Measurements from ENCODE around the gene FBXW8.

FBXW8 gene

GRCh38 chr12:116867523-116867922 is 43.2 kb upstream of the FBXW8 start:
- Histone ChIP-seq H3K27me3 (peaks cover 0 to 3% of the 10 kb centered on the region in 2 donors), H3K27ac (no peak overlapping the region), H3K36me3 (no peaks in the 10 kb centered on the region), H3K4me3 (no peak overlapping the region), H3K9me3 (no peaks in the 10 kb centered on the region), H3K4me1 (peaks cover 0 to 15% (median 7%) of the 10 kb centered on the region in 4 donors)
- intact Hi-C loops (cut with DNase I; ENCODE audit: low total_unique reads) = loop anchor here (10.0 kb wide), 1 partner anchor 133 kb away; the partner anchor contains the start of genes RNFT2 and SPRING1
- no peak for DNase-seq
- TF ChIP-seq, protein P1, sequence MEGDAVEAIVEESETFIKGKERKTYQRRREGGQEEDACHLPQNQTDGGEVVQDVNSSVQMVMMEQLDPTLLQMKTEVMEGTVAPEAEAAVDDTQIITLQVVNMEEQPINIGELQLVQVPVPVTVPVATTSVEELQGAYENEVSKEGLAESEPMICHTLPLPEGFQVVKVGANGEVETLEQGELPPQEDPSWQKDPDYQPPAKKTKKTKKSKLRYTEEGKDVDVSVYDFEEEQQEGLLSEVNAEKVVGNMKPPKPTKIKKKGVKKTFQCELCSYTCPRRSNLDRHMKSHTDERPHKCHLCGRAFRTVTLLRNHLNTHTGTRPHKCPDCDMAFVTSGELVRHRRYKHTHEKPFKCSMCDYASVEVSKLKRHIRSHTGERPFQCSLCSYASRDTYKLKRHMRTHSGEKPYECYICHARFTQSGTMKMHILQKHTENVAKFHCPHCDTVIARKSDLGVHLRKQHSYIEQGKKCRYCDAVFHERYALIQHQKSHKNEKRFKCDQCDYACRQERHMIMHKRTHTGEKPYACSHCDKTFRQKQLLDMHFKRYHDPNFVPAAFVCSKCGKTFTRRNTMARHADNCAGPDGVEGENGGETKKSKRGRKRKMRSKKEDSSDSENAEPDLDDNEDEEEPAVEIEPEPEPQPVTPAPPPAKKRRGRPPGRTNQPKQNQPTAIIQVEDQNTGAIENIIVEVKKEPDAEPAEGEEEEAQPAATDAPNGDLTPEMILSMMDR (IDR thresholded peaks at IDR 0.05) = no peak

DNA sequence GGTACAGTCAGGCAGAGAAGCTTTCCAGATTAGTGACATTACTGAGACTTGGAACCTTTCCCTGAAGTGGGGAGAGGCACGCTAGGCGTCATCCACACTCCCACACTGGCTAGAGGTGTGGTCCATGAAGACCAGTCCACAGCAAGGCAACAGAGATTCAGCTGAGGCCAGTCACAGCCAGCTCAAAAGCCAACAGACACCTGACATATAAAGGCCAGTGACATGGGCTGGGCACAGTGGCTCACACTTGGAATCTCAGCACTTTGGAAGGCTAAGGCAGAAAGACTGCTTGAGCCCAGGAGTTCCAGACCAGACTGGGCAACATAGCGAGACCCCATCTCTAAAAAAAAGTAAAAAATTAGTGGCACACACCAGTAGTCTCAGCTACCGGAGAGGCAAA is 40.4 kb upstream of the FBXW8 start:
- Histone ChIP-seq H3K9me3 (peaks cover 0 to 10% (median 8%) of the 10 kb centered on the region in 3 donors), H3K27ac (no peak overlapping the region), H3K36me3 (no peaks in the 10 kb centered on the region), H3K27me3 (peaks cover 0 to 21% of the 10 kb centered on the region in 2 donors), H3K4me1 (peaks cover 0 to 3% (median 0%) of the 10 kb centered on the region in 4 donors), H3K4me3 (no peak overlapping the region)
- intact Hi-C loops (cut with DNase I; ENCODE audit: low total_unique reads) = no loop called here
- TF ChIP-seq, protein P1 (IDR thresholded peaks at IDR 0.05) = no peak
- DNase-seq = no peak

DNA sequence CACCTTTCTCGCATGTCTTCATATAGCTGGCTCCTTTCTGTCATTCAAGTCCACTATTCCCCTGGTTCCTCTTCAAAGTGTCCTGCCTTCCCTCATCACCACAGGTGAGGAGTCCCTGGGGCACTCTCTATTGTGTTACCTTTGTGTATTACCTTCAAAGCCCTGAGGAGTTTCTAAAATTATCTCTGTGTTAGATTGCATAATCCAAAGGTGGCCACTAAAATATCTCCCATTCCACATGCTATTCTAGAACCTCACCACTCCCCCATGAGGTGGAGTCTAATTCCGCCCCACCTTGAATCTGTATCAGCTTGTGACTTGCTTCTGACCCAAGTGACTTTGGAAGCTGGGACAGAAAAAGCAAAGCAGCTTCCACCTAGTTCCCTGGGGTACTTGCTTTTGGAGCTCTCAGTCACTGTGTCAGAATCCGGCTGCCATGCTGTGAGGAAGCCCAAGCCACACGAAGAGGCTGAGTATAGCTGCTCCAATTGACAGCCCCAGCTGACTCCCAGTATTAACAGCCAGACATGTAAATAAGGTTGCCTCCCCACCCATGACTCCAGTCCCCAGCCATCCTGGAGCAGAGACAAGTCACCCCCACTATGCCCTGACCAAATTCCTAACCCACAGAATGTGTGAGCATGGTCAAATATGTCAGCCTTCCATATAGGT is 36.3 kb upstream of the FBXW8 start:
- DNase-seq = no peak
- no peak overlapping the region for H3K27ac ChIP-seq
- intact Hi-C loops (cut with DNase I; ENCODE audit: low total_unique reads) = no loop called here
- H3K9me3 ChIP-seq = peaks cover 0 to 10% (median 8%) of the 10 kb centered on the region in 3 donors
- TF ChIP-seq, protein P1 (IDR thresholded peaks at IDR 0.05) = no peak
- H3K27me3 ChIP-seq = peaks cover 0 to 62% of the 10 kb centered on the region in 2 donors
- no peaks in the 10 kb centered on the region for H3K36me3 ChIP-seq
- H3K4me3 ChIP-seq = no peak overlapping the region
- H3K4me1 ChIP-seq = peaks cover 0 to 13% (median 11%) of the 10 kb centered on the region in 4 donors

- H3K4me1 ChIP-seq = peaks cover under 1 to 32% (median 25%) of the 10 kb centered on the region in 4 donors
- no peak overlapping the region for H3K27ac ChIP-seq
- TF ChIP-seq, protein P1 (IDR thresholded peaks at IDR 0.05) = no peak
- no peak for DNase-seq
- H3K27me3 ChIP-seq = peaks cover 0 to 79% of the 10 kb centered on the region in 2 donors
- peaks cover 0 to 10% (median 8%) of the 10 kb centered on the region in 3 donors for H3K9me3 ChIP-seq
- intact Hi-C loops (cut with DNase I; ENCODE audit: low total_unique reads) = no loop called here
- H3K36me3 ChIP-seq = no peaks in the 10 kb centered on the region
- H3K4me3 ChIP-seq = no peak overlapping the region
These were observed 34.4 kb upstream of the FBXW8 start for GRCh38 chr12:116876151-116876869.

GRCh38 chr12:116878567-116879508 is 31.9 kb upstream of the FBXW8 start:
- no peak for DNase-seq
- intact Hi-C loops (cut with DNase I; ENCODE audit: low total_unique reads) = no loop called here
- no peaks in the 10 kb centered on the region for H3K36me3 ChIP-seq
- peaks cover 0 to 97% of the 10 kb centered on the region in 2 donors for H3K27me3 ChIP-seq
- H3K9me3 ChIP-seq = peaks cover 0 to 10% (median 8%) of the 10 kb centered on the region in 3 donors
- peak overlapping the region; percentile 32 to 43 for H3K4me3 ChIP-seq
- TF ChIP-seq, protein P1 (IDR thresholded peaks at IDR 0.05) = no peak
- no peak overlapping the region for H3K27ac ChIP-seq
- H3K4me1 ChIP-seq = peaks cover 5 to 47% (median 36%) of the 10 kb centered on the region in 4 donors

Measured in tibial artery (tissue), 4 donors.